CD4-positive, alpha-beta T cell treated with Interleukin-2 at 100 ng/mL for 4 hours (primary cell): Measurements from ENCODE around the gene EVI5L.
A peak's percentile ranks its signal among the peaks of the same experiment; 100 is the strongest.
"Not testable (repeated sequence)": the region's sequence is repeated elsewhere in the genome, so short reads cannot be mapped to it uniquely, and the experiment has no call there.

Experiments
- DNase-seq: peaks from one replicate; pipeline ENCODE4 v3.0.0-alpha.2; 2020; ENCODE audit warnings: low spot score

EVI5L gene

GRCh38 chr19:7829561-7830271, at the start of gene EVI5L:
Gene EVI5L, plus strand, starts transcription at chr19:7830218. Its CDS starts 16,325 bp downstream, at chr19:7846543.
- DNase-seq: peak; percentile 99

GRCh38 chr19:7781157-7781556, 48.9 kb upstream of the EVI5L start:
- no peak for DNase-seq

- no peak for DNase-seq
Measured at GRCh38 chr19:7783991-7784423, 46.0 kb upstream of the EVI5L start.

DNA sequence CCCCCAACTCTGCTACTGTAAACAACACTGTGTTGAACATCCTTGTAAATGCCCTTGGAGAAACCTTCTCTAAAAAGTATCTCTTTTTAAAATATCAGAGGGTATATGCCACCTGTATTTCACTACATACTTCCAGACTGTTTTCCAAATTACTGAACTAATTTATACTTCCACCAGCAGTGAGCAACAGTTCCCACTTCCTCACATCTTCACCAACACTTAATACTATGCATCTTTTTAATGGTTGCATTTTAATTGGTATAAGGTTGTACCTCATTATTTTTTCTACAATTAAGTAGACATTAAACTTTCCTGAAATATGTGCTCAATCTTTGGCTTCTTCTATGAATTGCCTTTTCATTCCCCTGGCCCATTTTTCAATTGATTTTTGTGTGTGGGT, 45.2 kb upstream of the EVI5L start:
- no peak for DNase-seq

GRCh38 chr19:7787141-7787540, 42.9 kb upstream of the EVI5L start:
- no peak for DNase-seq

- DNase-seq: no peak
Measured at GRCh38 chr19:7787602-7788177, 42.3 kb upstream of the EVI5L start.

GRCh38 chr19:7788178-7788932, 41.7 kb upstream of the EVI5L start:
- no peak for DNase-seq

GRCh38 chr19:7788933-7789323, 41.1 kb upstream of the EVI5L start:
- DNase-seq: no peak

- peak; percentile 11 for DNase-seq
Measured at GRCh38 chr19:7789447-7789846, 40.6 kb upstream of the EVI5L start.

DNA sequence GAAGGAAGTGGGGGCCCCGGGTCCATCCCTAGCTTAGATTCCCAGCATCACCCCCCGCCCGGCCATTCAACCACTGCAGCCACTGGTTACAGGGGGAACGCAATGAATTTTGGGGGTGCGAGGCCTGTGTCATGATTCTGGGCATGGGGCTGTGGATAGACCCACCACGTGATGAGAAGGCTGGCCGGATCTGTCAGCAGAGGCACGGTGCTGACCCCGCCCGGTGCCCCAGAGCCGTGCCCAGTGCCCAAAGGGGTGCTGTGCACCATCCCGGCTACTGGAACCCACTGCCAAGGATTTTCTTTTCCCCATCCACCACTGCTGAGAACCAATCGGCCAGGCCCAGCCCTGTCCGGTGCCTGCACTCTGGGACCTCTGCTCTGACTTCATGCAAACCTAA, 39.6 kb upstream of the EVI5L start:
- no peak for DNase-seq

DNA sequence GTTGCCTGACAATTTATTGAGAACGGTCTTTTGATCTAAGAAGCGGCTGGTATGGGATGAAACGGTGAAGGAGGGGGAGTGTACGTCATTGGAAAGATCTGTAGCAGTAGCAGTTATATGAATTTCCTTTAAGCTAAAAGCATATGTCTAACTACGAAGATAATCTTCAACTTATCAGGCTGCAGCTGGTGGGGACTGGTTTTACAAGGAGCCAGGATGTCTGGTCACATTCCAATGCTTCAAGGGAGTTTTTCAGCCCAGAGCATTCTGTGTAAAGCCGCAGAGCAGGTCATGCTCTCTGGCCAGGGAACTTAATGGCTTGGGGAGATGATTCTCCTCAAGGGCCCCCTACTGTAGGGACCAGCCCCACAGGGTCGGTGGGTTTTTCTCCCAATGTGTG, 37.7 kb upstream of the EVI5L start:
- no peak for DNase-seq

GRCh38 chr19:7792701-7793100, 37.3 kb upstream of the EVI5L start:
- not testable (repeated sequence) for DNase-seq

DNA sequence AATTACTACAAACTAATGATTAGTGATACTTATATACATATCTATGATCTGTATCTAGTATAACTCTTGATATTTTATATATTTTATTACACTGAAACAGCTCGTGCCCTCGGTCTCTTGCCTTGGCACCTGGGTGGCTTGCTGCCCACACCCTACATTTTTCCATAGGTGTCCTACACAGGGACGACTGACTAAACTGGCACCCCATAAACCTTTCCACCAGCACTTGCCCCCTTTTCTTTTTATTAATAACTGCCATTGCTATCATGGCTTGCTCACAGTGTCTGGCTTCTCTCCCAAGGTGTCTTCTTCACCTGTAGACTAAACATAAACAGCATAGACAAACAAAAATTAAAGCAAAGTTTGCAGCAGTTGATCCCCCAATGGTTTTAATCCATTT, 36.5 kb upstream of the EVI5L start:
- no peak for DNase-seq

DNA sequence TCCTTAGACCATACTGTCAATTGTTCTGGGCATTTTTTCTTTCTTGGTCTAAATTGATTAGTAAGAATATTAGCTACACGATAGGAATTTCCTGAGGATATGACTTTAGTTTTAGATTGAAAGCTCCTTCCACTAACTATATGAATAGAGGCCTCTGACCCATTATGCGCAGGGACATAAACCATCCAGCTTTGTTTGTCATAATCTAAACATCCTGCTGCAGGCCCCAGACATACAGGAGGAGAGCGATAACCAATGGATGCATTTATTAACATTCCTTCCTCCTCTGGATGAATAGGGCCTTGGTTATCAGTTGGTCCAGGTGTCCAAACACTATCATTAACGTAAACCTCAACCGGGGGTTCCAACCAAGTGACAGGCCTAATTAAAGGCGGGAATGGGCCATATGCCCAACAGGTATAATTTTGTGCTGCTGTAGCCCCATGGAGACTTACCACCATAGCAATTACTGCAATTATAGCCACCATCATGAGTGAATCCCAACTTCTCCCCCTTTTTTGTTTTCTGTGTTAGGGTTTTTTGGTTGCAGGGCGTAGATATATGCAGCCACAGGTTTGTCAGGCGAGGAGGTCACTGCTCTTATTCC, 34.4 kb upstream of the EVI5L start:
- no peak for DNase-seq

DNA sequence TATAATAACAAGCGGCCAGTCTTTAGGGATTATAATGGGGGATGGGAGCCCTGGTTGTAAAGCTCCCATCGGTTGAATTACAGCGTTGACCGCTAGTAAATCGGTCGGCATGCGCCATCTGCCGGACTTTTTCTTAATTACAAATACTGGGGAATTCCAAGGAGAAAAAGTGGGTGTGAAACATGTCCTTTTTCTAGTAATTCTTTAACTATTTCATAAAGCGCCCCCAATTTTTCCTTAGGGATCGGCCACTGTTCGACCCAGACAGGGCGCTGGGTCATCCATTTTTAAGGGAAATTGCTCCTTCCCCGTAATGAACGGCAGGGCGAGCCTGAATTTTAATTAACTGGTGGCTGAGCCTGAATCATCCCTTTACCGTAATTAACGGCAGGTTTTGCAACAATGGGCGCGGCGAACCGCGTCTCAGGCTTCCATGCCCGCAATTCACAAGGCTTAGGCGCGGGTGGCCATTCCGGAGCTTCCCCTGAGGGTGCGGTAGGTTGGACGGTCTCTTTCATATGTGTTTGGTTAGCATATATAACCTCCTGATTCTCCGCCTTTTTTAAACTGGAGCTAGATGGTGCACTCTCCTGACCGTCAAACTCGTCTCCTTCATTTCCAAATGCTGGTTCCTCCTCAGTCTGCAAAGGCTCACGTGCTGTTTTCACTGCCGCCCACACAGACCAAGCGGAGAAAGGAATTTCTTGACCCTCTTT, 30.2 kb upstream of the EVI5L start:
- peak; percentile 75 for DNase-seq

DNA sequence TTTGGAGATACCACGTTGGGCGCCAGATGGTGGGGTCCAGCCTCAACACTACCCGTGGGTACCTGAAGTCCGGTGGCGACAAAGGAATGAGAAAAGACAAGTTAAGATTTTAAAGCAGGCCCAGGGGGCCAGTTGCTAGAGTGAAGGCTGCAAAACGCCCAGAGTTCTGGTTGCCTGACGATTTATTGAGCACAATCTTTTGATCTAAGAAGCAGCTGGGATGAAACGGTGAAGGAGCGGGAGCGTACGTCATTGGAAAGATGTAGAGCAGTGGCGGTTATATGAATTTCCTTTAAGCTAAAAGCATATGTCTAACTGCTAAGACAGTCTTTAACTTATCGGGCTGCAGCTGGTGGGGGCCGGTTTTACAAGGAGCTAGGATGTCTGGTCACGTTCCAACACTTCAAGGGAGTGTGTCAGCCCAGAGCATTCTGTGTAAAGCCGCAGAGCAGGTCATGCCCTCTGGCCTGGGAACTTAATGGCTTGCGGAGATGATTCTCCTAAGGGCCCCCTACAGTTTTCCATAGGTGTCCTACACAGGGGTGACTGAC, 28.9 kb upstream of the EVI5L start:
- no peak for DNase-seq

GRCh38 chr19:7806234-7806633, 23.8 kb upstream of the EVI5L start:
- DNase-seq: no peak

GRCh38 chr19:7806876-7807275, 23.1 kb upstream of the EVI5L start:
- DNase-seq: no peak

DNA sequence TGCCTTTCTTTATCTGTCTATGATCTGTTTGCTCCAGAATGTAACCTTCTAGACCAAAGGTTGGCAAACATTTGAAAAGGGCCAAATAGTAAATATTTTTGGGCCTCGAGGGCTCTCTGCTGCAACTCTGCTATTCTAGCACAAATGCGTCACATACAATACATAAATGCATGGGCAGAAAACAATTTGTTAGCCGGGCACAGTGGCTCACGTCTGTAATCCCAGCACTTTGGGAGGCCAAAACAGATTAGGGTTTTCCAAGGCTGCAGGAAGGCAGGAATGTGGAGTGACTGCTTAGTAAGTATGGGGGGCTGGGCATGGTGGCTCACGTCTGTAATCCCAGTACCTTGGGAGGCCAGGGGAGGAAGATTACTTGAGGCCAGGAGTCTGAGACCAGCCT, 21.9 kb upstream of the EVI5L start:
- no peak for DNase-seq

GRCh38 chr19:7811989-7812388, 18.0 kb upstream of the EVI5L start:
- DNase-seq: no peak

DNA sequence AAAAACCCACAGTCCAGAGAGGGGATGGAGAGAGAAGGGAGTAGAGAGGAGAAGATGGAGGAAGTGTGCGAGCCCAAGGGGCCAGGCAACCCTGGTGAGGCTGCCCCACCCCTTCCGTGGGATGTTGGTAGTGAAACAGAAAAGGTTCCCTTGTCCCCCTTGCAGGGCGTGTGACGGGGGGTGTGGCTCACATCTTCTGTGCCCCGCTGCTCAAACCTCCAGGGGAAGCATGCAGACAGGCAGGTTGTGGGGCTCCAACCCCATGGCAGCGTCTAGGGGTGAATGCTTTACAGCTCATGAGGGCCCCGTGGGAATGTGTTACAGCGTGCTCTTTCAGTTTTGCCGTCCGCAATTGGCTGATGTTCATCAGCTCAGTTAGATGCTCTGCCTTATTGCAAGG, 14.7 kb upstream of the EVI5L start:
- DNase-seq: peak; percentile 3

DNA sequence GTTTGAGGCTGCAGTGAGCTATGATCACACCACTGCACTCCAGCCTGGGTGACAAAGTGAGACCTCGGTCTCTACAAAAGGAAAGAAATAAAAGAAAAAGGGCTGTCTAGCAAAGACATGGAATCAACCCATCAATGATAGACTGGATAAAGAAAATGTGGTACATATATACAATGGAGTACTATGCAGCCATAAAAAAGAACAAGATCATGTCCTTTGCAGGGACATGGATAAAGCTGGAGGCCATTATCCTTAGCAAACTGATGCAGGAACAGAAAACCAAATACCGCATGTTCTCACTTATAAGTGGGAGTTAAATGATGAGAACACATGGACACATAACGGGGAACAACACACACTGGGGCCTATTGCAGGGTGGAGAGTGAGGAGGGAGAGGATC, 14.0 kb upstream of the EVI5L start:
- not testable (repeated sequence) for DNase-seq
